ENCODE measurements around the gene ELANE.

DNA sequence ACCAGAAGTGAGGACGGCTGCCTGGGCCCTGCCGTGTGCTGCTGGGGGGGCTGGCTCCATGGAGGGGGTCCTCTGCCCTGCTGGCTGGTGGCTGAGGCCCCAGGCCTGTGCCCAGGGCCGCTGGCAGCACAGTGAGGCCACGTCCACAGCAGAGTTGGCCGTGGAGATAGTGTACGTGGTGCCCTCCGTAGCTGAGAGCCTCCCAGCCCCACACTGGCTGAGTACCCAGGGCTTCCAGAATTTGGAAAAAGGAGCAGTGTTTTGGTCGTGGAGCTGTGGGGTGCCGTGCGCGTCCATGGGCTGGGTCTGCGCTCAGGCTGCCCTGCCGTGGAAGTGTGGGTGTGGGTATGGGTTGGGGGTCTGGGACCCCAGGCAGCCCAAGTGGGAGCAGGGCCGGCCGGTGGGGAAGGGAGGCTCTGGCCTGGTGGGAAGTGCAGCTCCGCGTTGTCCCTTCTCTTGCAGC lies 49.0 kb upstream of the ELANE start:
- TF ChIP-seq SUZ12 (IDR thresholded peaks at IDR 0.05) (no peak), ARNT (IDR thresholded peaks at IDR 0.05) (no peak), SP1 (IDR thresholded peaks at IDR 0.05) (no peak), ZNF384 (IDR thresholded peaks at IDR 0.05) (no peak), FOXM1 (IDR thresholded peaks at IDR 0.05; ENCODE audit: borderline replicate concordance) (no peak), TARDBP (IDR thresholded peaks at IDR 0.05) (no peak), L3MBTL2 (conservative IDR thresholded peaks at IDR 0.05) (no peak), FOXA1 (IDR thresholded peaks at IDR 0.05) (no peak)
